ENCODE data around the gene CYFIP2. TPM values are rescaled to one million over a fixed set of nuclear protein-coding genes. Genes with fewer than 3 reads are reported as not detected.

Gene CYFIP2
- total and polyA plus RNA-seq, 10 of the 15 experiments (the other 5 are each of a cell fraction or from before 2014, with no cell fraction given): 43.4 to 173 (median 96.0) TPM

GRCh38 chr5:157280927-157281326, 15.0 kb downstream of the CYFIP2 start:
- ATAC-seq (no peak), FAIRE-seq (no peak), DNase-seq (ENCODE audit: low read depth, low spot score) (no peak)
- H3K4me1 ChIP-seq (ENCODE audit: control insufficient read depth, insufficient read depth, low read length): peaks cover 21% of the 10 kb centered on the region
- H3K9ac ChIP-seq (ENCODE audit: control insufficient read depth, insufficient read depth, low read length): no peak overlapping the region
- H3K79me2 ChIP-seq (ENCODE audit: control insufficient read depth, insufficient read depth, low read length): peaks cover 77% of the 10 kb centered on the region
- peaks cover 7% of the 10 kb centered on the region; the same call in 1 of the 2 replicates for H4K20me1 ChIP-seq (ENCODE audit: control insufficient read depth, insufficient read depth)
- H3K36me3 ChIP-seq (ENCODE audit: control insufficient read depth in 2 of 2, insufficient read depth in 2 of 2, low read length in 1 of 2): peaks cover 6 to 17% of the 10 kb centered on the region in 2 experiments
- RAD21 ChIA-PET (ENCODE audit: unreplicated experiment): interaction anchor here (1.2 kb wide), 2 partner anchors 8 to 13 kb away, joined by 3 to 4 read pairs; no protein-coding TSS in a partner anchor
- in situ Hi-C loops (cut with MboI) (no loop called here), intact Hi-C loops (cut with micrococcal nuclease; ENCODE audit: unreplicated experiment) (loop anchor here (10.0 kb wide), 1 partner anchor 1214 kb away; no protein-coding TSS in a partner anchor)
- SMC1A ChIA-PET (ENCODE audit: uncharacterized antibody, unreplicated experiment): interaction anchor here (0.9 to 4.0 kb wide), 4 partner anchors 13 to 32 kb away, joined by 3 to 20 read pairs (median 8); no protein-coding TSS in a partner anchor
- WGBS (ENCODE audit: insufficient coverage, insufficient replicate concordance, low lambda C conversion rate, missing lambda C conversion rate): 100% methylated on average over 3 of the region's 3 CpGs
- no TSS peak for BruUV-seq (replicated peaks)
- CTCF ChIA-PET: interaction anchor here (0.6 to 1.1 kb wide), 2 partner anchors 27 to 133 kb away, joined by 3 read pairs; no protein-coding TSS in a partner anchor
- no peaks in the 10 kb centered on the region for H3K27me3 ChIP-seq (replicated peaks in 1 of 2; ENCODE audit: control insufficient read depth in 2 of 2, insufficient read depth in 2 of 2, low read length in 1 of 2)
- peaks cover 5% of the 10 kb centered on the region; the same call in 1 of the 3 replicates for H3K9me3 ChIP-seq (replicated peaks; ENCODE audit: control insufficient read depth, insufficient read depth, low read length)
- H2AFZ ChIP-seq (ENCODE audit: control insufficient read depth, low read depth, low read length): no peak overlapping the region
- TF ChIP-seq RCOR1 (conservative IDR thresholded peaks at IDR 0.05; ENCODE audit: low read depth, low read length) (no peak), POLR2A (IDR thresholded peaks at IDR 0.05; ENCODE audit: low read depth, low read length) (no peak), DPF2 (IDR thresholded peaks at IDR 0.05) (no peak), NKRF (conservative IDR thresholded peaks at IDR 0.05) (no peak), PKNOX1 (IDR thresholded peaks at IDR 0.05) (no peak), ZNF384 (IDR thresholded peaks at IDR 0.05; ENCODE audit: borderline replicate concordance, low read depth, low read length) (no peak), CHD2 (IDR thresholded peaks at IDR 0.05; ENCODE audit: borderline replicate concordance, low read depth, low read length) (no peak), EZH2 (IDR thresholded peaks at IDR 0.05; ENCODE audit: borderline replicate concordance, control insufficient read depth, low read depth, low read length) (no peak), CHD1 (IDR thresholded peaks at IDR 0.05; ENCODE audit: low read depth, low read length) (no peak), ZBTB4 (CRISPR knock-in tag; IDR thresholded peaks at IDR 0.05) (no peak), FOXM1 (IDR thresholded peaks at IDR 0.05; ENCODE audit: low read depth, low read length) (no peak), RAD51 (IDR thresholded peaks at IDR 0.05) (no peak), MAX (IDR thresholded peaks at IDR 0.05; ENCODE audit: low read depth, low read length) (no peak)
- POLR2A ChIA-PET: no interaction called here
- H3K4me2 ChIP-seq (ENCODE audit: control insufficient read depth, insufficient read depth): no peak overlapping the region
- no peak overlapping the region for H3K27ac ChIP-seq (ENCODE audit: control insufficient read depth, insufficient read depth)
- H3K4me3 ChIP-seq: no peak overlapping the region
